ENCODE results near the gene RPL15. TPM values are rescaled to one million over a fixed set of nuclear protein-coding genes. Genes with fewer than 3 reads are reported as not detected.
A peak's percentile ranks its signal among the peaks of the same experiment; 100 is the strongest.
"Not testable (repeated sequence)": the region's sequence is repeated elsewhere in the genome, so short reads cannot be mapped to it uniquely, and the experiment has no call there.

Gene RPL15
- total RNA-seq (1,000 to 10,000 TPM in 4 of 6 donors, 100 to 1,000 TPM in 2; 676 to 1,455 (median 1,267) TPM), polyA plus RNA-seq (1,000 to 10,000 TPM; 1,720 to 1,897 TPM)

GRCh38 chr3:23916886-23917678 is at the start of gene RPL15, which contains the start of gene NKIRAS1:
TSS of gene RPL15 (plus strand) at chr3:23917132. CDS start at chr3:23917860, 728 bp downstream.
TSS of gene NKIRAS1 (minus strand) at chr3:23916990. CDS start at chr3:23910904, 6,086 bp downstream.
- Histone ChIP-seq H3K9me3 (no peaks in the 10 kb centered on the region), H3K4me1 (peaks cover 0 to 27% (median 6%) of the 10 kb centered on the region in 3 donors), H3K36me3 (peaks cover 0 to 19% (median 5%) of the 10 kb centered on the region in 3 donors), H3K27ac (peak within 1 kb of the TSS; percentile 76 to 91 (median 89)), H3K27me3 (no peaks in the 10 kb centered on the region), H3K4me3 (peak within 1 kb of the TSS; percentile 66 to 90 (median 76))
- TF ChIP-seq, protein P1, sequence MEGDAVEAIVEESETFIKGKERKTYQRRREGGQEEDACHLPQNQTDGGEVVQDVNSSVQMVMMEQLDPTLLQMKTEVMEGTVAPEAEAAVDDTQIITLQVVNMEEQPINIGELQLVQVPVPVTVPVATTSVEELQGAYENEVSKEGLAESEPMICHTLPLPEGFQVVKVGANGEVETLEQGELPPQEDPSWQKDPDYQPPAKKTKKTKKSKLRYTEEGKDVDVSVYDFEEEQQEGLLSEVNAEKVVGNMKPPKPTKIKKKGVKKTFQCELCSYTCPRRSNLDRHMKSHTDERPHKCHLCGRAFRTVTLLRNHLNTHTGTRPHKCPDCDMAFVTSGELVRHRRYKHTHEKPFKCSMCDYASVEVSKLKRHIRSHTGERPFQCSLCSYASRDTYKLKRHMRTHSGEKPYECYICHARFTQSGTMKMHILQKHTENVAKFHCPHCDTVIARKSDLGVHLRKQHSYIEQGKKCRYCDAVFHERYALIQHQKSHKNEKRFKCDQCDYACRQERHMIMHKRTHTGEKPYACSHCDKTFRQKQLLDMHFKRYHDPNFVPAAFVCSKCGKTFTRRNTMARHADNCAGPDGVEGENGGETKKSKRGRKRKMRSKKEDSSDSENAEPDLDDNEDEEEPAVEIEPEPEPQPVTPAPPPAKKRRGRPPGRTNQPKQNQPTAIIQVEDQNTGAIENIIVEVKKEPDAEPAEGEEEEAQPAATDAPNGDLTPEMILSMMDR (IDR thresholded peaks at IDR 0.05), result peak; percentile 31 to 62 (median 58)
- FAIRE-seq, result no peak
- peak; percentile 97 to 98 (median 97) for ATAC-seq
- 0% methylated on average over 63 to 64 of the region's 64 CpGs for WGBS, 2 donors
- intact Hi-C loops (cut with DNase I), result no loop called here
- DNase-seq, result peak; percentile 95 to 98 (median 97)

DNA sequence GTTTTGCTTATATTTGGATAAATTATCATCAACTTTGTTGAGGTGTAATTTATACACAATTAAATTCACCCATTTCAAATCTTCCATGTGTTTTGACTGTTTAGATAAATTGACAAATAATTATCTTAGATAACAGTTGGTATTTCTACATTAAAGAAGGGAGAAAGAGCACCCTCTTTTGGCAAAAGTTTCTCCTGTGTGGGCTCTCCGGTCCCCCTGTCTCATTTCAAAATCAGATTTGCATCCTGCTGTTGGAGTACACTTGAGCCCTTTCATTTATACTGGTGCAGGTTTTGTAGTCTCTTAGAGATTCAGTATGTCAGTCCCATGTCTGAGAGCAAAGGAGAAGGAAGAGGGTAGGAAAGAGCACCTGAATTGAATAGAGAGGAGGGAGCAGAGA is 49.5 kb upstream of the RPL15 start:
- ATAC-seq (no peak), DNase-seq (no peak), FAIRE-seq (no peak)
- Histone ChIP-seq H3K36me3 (no peaks in the 10 kb centered on the region), H3K27me3 (no peaks in the 10 kb centered on the region), H3K9me3 (no peaks in the 10 kb centered on the region), H3K4me3 (no peak overlapping the region), H3K4me1 (peaks cover 11 to 18% (median 18%) of the 10 kb centered on the region in 3 donors), H3K27ac (no peak overlapping the region)
- intact Hi-C loops (cut with DNase I), result no loop called here
- TF ChIP-seq, protein P1 (IDR thresholded peaks at IDR 0.05), result no peak
- WGBS, 2 donors, result 75 to 76% methylated on average over 1 of the region's 1 CpG

DNA sequence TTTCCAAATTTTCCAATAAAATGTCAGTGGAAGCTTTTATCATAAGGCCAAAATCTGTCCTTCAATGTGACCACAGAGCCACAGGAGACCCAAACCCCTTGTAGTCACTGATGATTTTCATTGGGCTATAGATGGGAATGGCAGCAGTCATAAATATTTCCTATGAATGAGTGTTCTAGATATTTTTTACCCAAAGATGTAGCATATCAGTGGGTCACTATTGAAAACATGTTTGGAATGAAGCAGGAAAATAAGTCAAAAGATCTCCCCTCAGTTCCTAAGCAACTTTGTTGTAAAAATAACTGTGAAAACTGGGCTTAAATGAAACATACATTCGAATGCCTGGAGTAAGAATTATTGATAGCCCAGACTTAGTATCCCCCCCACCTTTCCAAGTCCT is 49.1 kb upstream of the RPL15 start:
- intact Hi-C loops (cut with DNase I), result no loop called here
- FAIRE-seq (no peak), ATAC-seq (no peak), DNase-seq (no peak)
- H3K4me3 ChIP-seq, result no peak overlapping the region
- no peak overlapping the region for H3K27ac ChIP-seq
- no peaks in the 10 kb centered on the region for H3K36me3 ChIP-seq
- 81 to 84% methylated on average over 1 of the region's 1 CpG for WGBS, 2 donors
- no peaks in the 10 kb centered on the region for H3K27me3 ChIP-seq
- H3K4me1 ChIP-seq, result peaks cover 11 to 18% (median 18%) of the 10 kb centered on the region in 3 donors
- TF ChIP-seq, protein P1 (IDR thresholded peaks at IDR 0.05), result no peak
- no peaks in the 10 kb centered on the region for H3K9me3 ChIP-seq

DNA sequence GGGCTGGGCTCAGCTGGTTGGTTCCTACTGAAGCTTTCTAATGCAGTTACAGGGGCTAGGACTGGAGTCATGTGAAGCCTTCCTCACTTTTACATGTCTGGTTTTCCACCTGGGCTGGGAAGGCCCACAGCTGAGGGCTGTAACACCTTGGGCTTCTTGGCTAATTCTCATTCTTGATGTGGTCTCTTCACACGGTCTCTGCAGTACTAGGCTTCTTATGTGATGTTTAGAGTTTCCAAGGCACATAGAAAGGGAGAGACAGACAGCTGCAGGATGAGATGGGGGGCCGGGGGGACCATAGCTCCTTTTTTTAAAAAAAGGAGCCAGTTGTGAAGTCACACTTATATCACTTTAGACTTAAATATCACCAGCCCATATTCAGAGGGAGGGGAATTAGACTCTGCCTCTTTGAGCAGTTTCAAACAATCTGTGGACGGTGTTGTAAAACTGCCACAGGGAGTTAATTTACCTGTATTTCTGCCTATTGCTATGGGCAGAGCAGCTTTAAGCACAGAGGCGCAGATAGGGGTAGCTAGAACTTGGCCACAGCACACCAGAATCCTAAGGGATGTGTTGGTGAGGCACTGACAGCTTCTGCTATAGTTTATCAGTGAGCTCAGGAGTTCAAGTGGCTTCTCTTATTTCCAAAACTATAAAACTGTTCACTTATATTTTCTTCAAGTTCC is 46.8 kb upstream of the RPL15 start:
- 97 to 99% methylated on average over 4 of the region's 4 CpGs for WGBS, 2 donors
- TF ChIP-seq, protein P1 (IDR thresholded peaks at IDR 0.05), result no peak
- no peak for DNase-seq
- intact Hi-C loops (cut with DNase I), result no loop called here
- Histone ChIP-seq H3K4me3 (no peak overlapping the region), H3K27me3 (no peaks in the 10 kb centered on the region), H3K9me3 (no peaks in the 10 kb centered on the region), H3K4me1 (peaks cover 8 to 17% (median 16%) of the 10 kb centered on the region in 3 donors), H3K36me3 (no peaks in the 10 kb centered on the region), H3K27ac (no peak overlapping the region)
- no peak for ATAC-seq
- no peak for FAIRE-seq

DNA sequence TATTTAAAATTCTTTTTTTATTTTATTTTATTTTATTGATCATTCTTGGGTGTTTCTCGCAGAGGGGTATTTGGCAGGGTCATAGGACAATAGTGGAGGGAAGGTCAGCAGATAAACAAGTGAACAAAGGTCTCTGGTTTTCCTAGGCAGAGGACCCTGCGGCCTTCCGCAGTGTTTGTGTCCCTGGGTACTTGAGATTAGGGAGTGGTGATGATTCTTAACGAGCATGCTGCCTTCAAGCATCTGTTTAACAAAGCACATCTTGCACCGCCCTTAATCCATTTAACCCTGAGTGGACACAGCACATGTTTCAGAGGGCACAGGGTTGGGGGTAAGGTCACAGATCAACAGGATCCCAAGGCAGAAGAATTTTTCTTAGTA is 46.3 kb upstream of the RPL15 start:
- intact Hi-C loops (cut with DNase I); FAIRE-seq: not testable (repeated sequence)
- H3K4me1 ChIP-seq, result peaks cover 2 to 13% (median 13%) of the 10 kb centered on the region in 3 donors

GRCh38 chr3:23871361-23871760 is 45.6 kb upstream of the RPL15 start:
- H3K27ac ChIP-seq; ATAC-seq; H3K27me3 ChIP-seq; H3K4me1 ChIP-seq; H3K4me3 ChIP-seq; intact Hi-C loops (cut with DNase I); DNase-seq; FAIRE-seq; H3K36me3 ChIP-seq; H3K9me3 ChIP-seq: not testable (repeated sequence)
- 96 to 99% methylated on average over 16 to 34 of the region's 34 CpGs for WGBS, 2 donors

More for the DNA sequence above, 46.3 kb upstream of the RPL15 start:
- not testable (repeated sequence) for ATAC-seq, DNase-seq, H3K36me3 ChIP-seq, H3K9me3 ChIP-seq, H3K27me3 ChIP-seq, H3K27ac ChIP-seq, H3K4me3 ChIP-seq
- 94 to 100% methylated on average over 1 of the region's 5 CpGs for WGBS, 2 donors
